ENCODE results near the gene MAPRE2. TPM values are rescaled to one million over a fixed set of nuclear protein-coding genes. Genes with fewer than 3 reads are reported as not detected.

The MAPRE2 gene
- total RNA-seq: 23.3 TPM

- DNase-seq: peak; percentile 96
Observed at GRCh38 chr18:35040988-35041814, at the start of gene MAPRE2. TSS of gene MAPRE2 (plus strand) at chr18:35041413. CDS start at chr18:35041540, 127 bp downstream.

GRCh38 chr18:34991561-34991960 lies 49.7 kb upstream of the MAPRE2 start:
- no peak for DNase-seq

GRCh38 chr18:34993289-34993688 lies 47.9 kb upstream of the MAPRE2 start:
- DNase-seq: no peak

GRCh38 chr18:34995746-34996145 lies 45.5 kb upstream of the MAPRE2 start:
- DNase-seq: no peak

- no peak for DNase-seq
Observed at GRCh38 chr18:34998661-34999060, 42.6 kb upstream of the MAPRE2 start.

GRCh38 chr18:34999756-35000289 lies 41.4 kb upstream of the MAPRE2 start:
- peak; percentile 62 for DNase-seq

GRCh38 chr18:35000457-35000856 lies 40.8 kb upstream of the MAPRE2 start:
- DNase-seq: no peak

GRCh38 chr18:35002120-35002519 lies 39.1 kb upstream of the MAPRE2 start:
- DNase-seq: no peak

GRCh38 chr18:35005963-35006577 lies 35.1 kb upstream of the MAPRE2 start:
- peak; percentile 88 for DNase-seq

GRCh38 chr18:35010156-35010555 lies 31.1 kb upstream of the MAPRE2 start:
- no peak for DNase-seq

- DNase-seq: no peak
Observed at GRCh38 chr18:35010993-35011392, 30.2 kb upstream of the MAPRE2 start.

GRCh38 chr18:35019933-35020332 lies 21.3 kb upstream of the MAPRE2 start:
- DNase-seq: no peak

GRCh38 chr18:35022426-35023001 lies 18.7 kb upstream of the MAPRE2 start:
- DNase-seq: no peak

- no peak for DNase-seq
Observed at GRCh38 chr18:35024196-35024595, 17.0 kb upstream of the MAPRE2 start.

GRCh38 chr18:35024965-35025364 lies 16.2 kb upstream of the MAPRE2 start:
- DNase-seq: peak; percentile 99

GRCh38 chr18:35026407-35027061 lies 14.7 kb upstream of the MAPRE2 start:
- peak; percentile 7 for DNase-seq

GRCh38 chr18:35027206-35027605 lies 14.0 kb upstream of the MAPRE2 start:
- no peak for DNase-seq

GRCh38 chr18:35028536-35028935 lies 12.7 kb upstream of the MAPRE2 start:
- DNase-seq: no peak

GRCh38 chr18:35029103-35029502 lies 12.1 kb upstream of the MAPRE2 start:
- DNase-seq: peak; percentile 81

GRCh38 chr18:35029770-35030169 lies 11.4 kb upstream of the MAPRE2 start:
- no peak for DNase-seq

- DNase-seq: peak; percentile 42
Observed at GRCh38 chr18:35030277-35030989, 10.8 kb upstream of the MAPRE2 start.

- no peak for DNase-seq
Observed at GRCh38 chr18:35032113-35032512, 9.1 kb upstream of the MAPRE2 start.

Measured in skin of body (tissue), 2 donors.